Measurements from ENCODE around the gene IL34.

IL34 gene

GRCh38 chr16:70683146-70683944 lies 37.0 kb downstream of the IL34 start:
- H3K9me3 ChIP-seq (ENCODE audit: control insufficient read depth, insufficient read depth, low read length) = no peaks in the 10 kb centered on the region
- H3K36me3 ChIP-seq (ENCODE audit: insufficient read depth, low read length) = no peaks in the 10 kb centered on the region
- H3K9ac ChIP-seq (ENCODE audit: low read depth, low read length) = no peak overlapping the region
- H3K4me1 ChIP-seq (ENCODE audit: insufficient read depth, low read length) = peaks cover 25% of the 10 kb centered on the region

- Histone ChIP-seq H3K9me3 (ENCODE audit: control insufficient read depth, insufficient read depth, low read length) (no peaks in the 10 kb centered on the region), H3K4me1 (ENCODE audit: insufficient read depth, low read length) (peaks cover 28% of the 10 kb centered on the region), H3K36me3 (ENCODE audit: insufficient read depth, low read length) (no peaks in the 10 kb centered on the region), H3K9ac (ENCODE audit: low read depth, low read length) (peak overlapping the region; percentile 82; the same call in 1 of the 2 replicates)
These were observed 38.0 kb downstream of the IL34 start for GRCh38 chr16:70684146-70685060.

- peaks cover 28% of the 10 kb centered on the region for H3K4me1 ChIP-seq (ENCODE audit: insufficient read depth, low read length)
- no peaks in the 10 kb centered on the region for H3K36me3 ChIP-seq (ENCODE audit: insufficient read depth, low read length)
- H3K9me3 ChIP-seq (ENCODE audit: control insufficient read depth, insufficient read depth, low read length) = no peaks in the 10 kb centered on the region
- peak overlapping the region; percentile 82 for H3K9ac ChIP-seq (ENCODE audit: low read depth, low read length)
These were observed 38.9 kb downstream of the IL34 start for GRCh38 chr16:70685061-70685937.

- H3K9ac ChIP-seq (ENCODE audit: low read depth, low read length) = peak within 1 kb of the TSS; percentile 82
- H3K4me1 ChIP-seq (ENCODE audit: insufficient read depth, low read length) = peaks cover 27% of the 10 kb centered on the region
- no peaks in the 10 kb centered on the region for H3K9me3 ChIP-seq (ENCODE audit: control insufficient read depth, insufficient read depth, low read length)
- H3K36me3 ChIP-seq (ENCODE audit: insufficient read depth, low read length) = no peaks in the 10 kb centered on the region
These were observed 39.6 kb downstream of the IL34 start, which contains the start of gene MTSS2 for GRCh38 chr16:70685938-70686375. TSS of gene MTSS2 (minus strand) at chr16:70686053. CDS start at chr16:70685791, 262 bp downstream.

GRCh38 chr16:70686376-70687101 lies 40.2 kb downstream of the IL34 start:
- H3K36me3 ChIP-seq (ENCODE audit: insufficient read depth, low read length) = no peaks in the 10 kb centered on the region
- H3K4me1 ChIP-seq (ENCODE audit: insufficient read depth, low read length) = peaks cover 23% of the 10 kb centered on the region
- peak overlapping the region; percentile 77; the same call in 1 of the 2 replicates for H3K9ac ChIP-seq (ENCODE audit: low read depth, low read length)
- no peaks in the 10 kb centered on the region for H3K9me3 ChIP-seq (ENCODE audit: control insufficient read depth, insufficient read depth, low read length)

GRCh38 chr16:70687102-70687511 lies 40.7 kb downstream of the IL34 start:
- Histone ChIP-seq H3K9me3 (ENCODE audit: control insufficient read depth, insufficient read depth, low read length) (no peaks in the 10 kb centered on the region), H3K9ac (ENCODE audit: low read depth, low read length) (no peak overlapping the region), H3K36me3 (ENCODE audit: insufficient read depth, low read length) (no peaks in the 10 kb centered on the region), H3K4me1 (ENCODE audit: insufficient read depth, low read length) (peaks cover 23% of the 10 kb centered on the region)

GRCh38 chr16:70687671-70688245 lies 41.4 kb downstream of the IL34 start:
- no peak overlapping the region for H3K9ac ChIP-seq (ENCODE audit: low read depth, low read length)

GRCh38 chr16:70688246-70688742 lies 41.9 kb downstream of the IL34 start:
- no peaks in the 10 kb centered on the region for H3K36me3 ChIP-seq (ENCODE audit: insufficient read depth, low read length)
- no peaks in the 10 kb centered on the region for H3K9me3 ChIP-seq (ENCODE audit: control insufficient read depth, insufficient read depth, low read length)
- H3K9ac ChIP-seq (ENCODE audit: low read depth, low read length) = no peak overlapping the region
- H3K4me1 ChIP-seq (ENCODE audit: insufficient read depth, low read length) = peaks cover 23% of the 10 kb centered on the region

More at GRCh38 chr16:70687671-70688245, 41.4 kb downstream of the IL34 start:
- H3K36me3 ChIP-seq (ENCODE audit: insufficient read depth, low read length) = no peaks in the 10 kb centered on the region
- peaks cover 23% of the 10 kb centered on the region for H3K4me1 ChIP-seq (ENCODE audit: insufficient read depth, low read length)
- no peaks in the 10 kb centered on the region for H3K9me3 ChIP-seq (ENCODE audit: control insufficient read depth, insufficient read depth, low read length)

- no peaks in the 10 kb centered on the region for H3K36me3 ChIP-seq (ENCODE audit: insufficient read depth, low read length)
These were observed 42.9 kb downstream of the IL34 start for GRCh38 chr16:70689035-70689969.

GRCh38 chr16:70689970-70690891 lies 43.9 kb downstream of the IL34 start:
- Histone ChIP-seq H3K9ac (ENCODE audit: low read depth, low read length) (no peak overlapping the region), H3K36me3 (ENCODE audit: insufficient read depth, low read length) (no peaks in the 10 kb centered on the region), H3K4me1 (ENCODE audit: insufficient read depth, low read length) (peaks cover 36% of the 10 kb centered on the region), H3K9me3 (ENCODE audit: control insufficient read depth, insufficient read depth, low read length) (no peaks in the 10 kb centered on the region)

More at GRCh38 chr16:70689035-70689969, 42.9 kb downstream of the IL34 start:
- no peak overlapping the region for H3K9ac ChIP-seq (ENCODE audit: low read depth, low read length)
- peaks cover 32% of the 10 kb centered on the region for H3K4me1 ChIP-seq (ENCODE audit: insufficient read depth, low read length)
- H3K9me3 ChIP-seq (ENCODE audit: control insufficient read depth, insufficient read depth, low read length) = no peaks in the 10 kb centered on the region
